Ishikawa (cell line): Measurements from ENCODE around the gene GLOD5.

Source experiments
- CEBPB ChIP-seq: IDR thresholded peaks from 2 replicates; pipeline ENCODE4 v1.6.1; 2012
- CREB1 ChIP-seq: IDR thresholded peaks from 2 replicates; pipeline ENCODE4 v1.6.1; 2012; ENCODE audit warnings: low read depth
- EGR1 ChIP-seq: IDR thresholded peaks from 2 replicates; pipeline ENCODE4 v1.6.1; 2012
- EP300 ChIP-seq: IDR thresholded peaks from 2 replicates; pipeline ENCODE4 v1.6.1; 2012; ENCODE audit warnings: borderline replicate concordance
- FOXM1 ChIP-seq: IDR thresholded peaks from 2 replicates; pipeline ENCODE4 v1.6.1; 2012; ENCODE audit warnings: low read depth, borderline replicate concordance
- MAX ChIP-seq: IDR thresholded peaks from 2 replicates; pipeline ENCODE4 v1.6.1; 2012
- NFIC ChIP-seq: IDR thresholded peaks from 2 replicates; pipeline ENCODE4 v1.6.1; 2012
- RAD21 ChIP-seq: IDR thresholded peaks from 2 replicates; pipeline ENCODE4 v1.6.1; 2012; ENCODE audit warnings: low read depth
- REST ChIP-seq: IDR thresholded peaks from 2 replicates; pipeline ENCODE4 v1.6.1; 2012; ENCODE audit warnings: low read depth, mild to moderate bottlenecking
- TAF1 ChIP-seq: IDR thresholded peaks from 2 replicates; pipeline ENCODE4 v1.6.1; 2012; ENCODE audit warnings: low read depth, mild to moderate bottlenecking
- TCF12 ChIP-seq: IDR thresholded peaks from 2 replicates; pipeline ENCODE4 v1.6.1; 2012; ENCODE audit warnings: low read depth
- TEAD4 ChIP-seq: IDR thresholded peaks from 2 replicates; pipeline ENCODE4 v1.6.1; 2012
- USF1 ChIP-seq: IDR thresholded peaks from 2 replicates; pipeline ENCODE4 v1.6.1; 2012
- YY1 ChIP-seq: IDR thresholded peaks from 2 replicates; pipeline ENCODE4 v1.6.1; 2012; ENCODE audit warnings: low read depth
- ZBTB7A ChIP-seq: IDR thresholded peaks from 2 replicates; pipeline ENCODE4 v1.6.1; 2012; ENCODE audit warnings: low read depth

Gene GLOD5

GRCh38 chrX:48776818-48777439 is 15.4 kb downstream of the GLOD5 start:
- TF ChIP-seq YY1: no peak
- no peak for TF ChIP-seq TAF1
- TF ChIP-seq MAX: no peak
- TF ChIP-seq EGR1: no peak

GRCh38 chrX:48779399-48779798 is 17.9 kb downstream of the GLOD5 start:
- TF ChIP-seq EP300 (no peak), NFIC (no peak), REST (no peak), YY1 (no peak), USF1 (no peak), CEBPB (no peak), RAD21 (no peak), FOXM1 (no peak), EGR1 (no peak), TCF12 (no peak), TAF1 (no peak), MAX (no peak), TEAD4 (no peak), CREB1 (no peak), ZBTB7A (no peak)

GRCh38 chrX:48781705-48782104 is 20.2 kb downstream of the GLOD5 start:
- TF ChIP-seq USF1 (no peak), TCF12 (no peak), NFIC (no peak), TAF1 (no peak), ZBTB7A (no peak), CREB1 (no peak), FOXM1 (no peak), TEAD4 (no peak), REST (no peak), CEBPB (no peak), MAX (no peak), YY1 (no peak), RAD21 (no peak), EGR1 (no peak), EP300 (no peak)

- TF ChIP-seq YY1: no peak
- TF ChIP-seq USF1: no peak
- no peak for TF ChIP-seq ZBTB7A
- TF ChIP-seq NFIC: no peak
- no peak for TF ChIP-seq MAX
- no peak for TF ChIP-seq CEBPB
- no peak for TF ChIP-seq TEAD4
- no peak for TF ChIP-seq FOXM1
- no peak for TF ChIP-seq TAF1
- TF ChIP-seq RAD21: no peak
- no peak for TF ChIP-seq EGR1
- TF ChIP-seq CREB1: no peak
- no peak for TF ChIP-seq REST
These were observed 20.7 kb downstream of the GLOD5 start for GRCh38 chrX:48782216-48782615.
